Ectodermal cell (in vitro differentiated cells): ENCODE results near the gene ENPP3.

Source experiments
- H3K27ac ChIP-seq: 2 replicates; pipeline ENCODE4 v1.7.0; 2013; ENCODE audit warnings: mild to moderate bottlenecking, low read depth, low read length; ENCODE audit not compliant: insufficient read depth, poor library complexity, severe bottlenecking
- H3K27me3 ChIP-seq: 2 replicates; pipeline ENCODE4 v1.7.0; 2013; ENCODE audit warnings: mild to moderate bottlenecking, low read length; ENCODE audit not compliant: insufficient read depth, control insufficient read depth, poor library complexity, severe bottlenecking
- H3K36me3 ChIP-seq: one replicate; pipeline ENCODE4 v1.7.0; 2013; ENCODE audit warnings: low read length; ENCODE audit not compliant: control insufficient read depth, insufficient read depth
- H3K4me1 ChIP-seq: one replicate; pipeline ENCODE4 v1.7.0; 2013; ENCODE audit warnings: low read length; ENCODE audit not compliant: control insufficient read depth, insufficient read depth
- H3K4me3 ChIP-seq: 2 replicates; pipeline ENCODE4 v1.7.0; 2013; ENCODE audit warnings: low read depth, low read length, control low read depth; ENCODE audit not compliant: insufficient read depth
- H3K9me3 ChIP-seq: 2 replicates; pipeline ENCODE4 v1.7.0; 2013; ENCODE audit warnings: mild to moderate bottlenecking, low read length, moderate library complexity; ENCODE audit not compliant: control insufficient read depth
- WGBS, 2 experiments: methylation state at CpG; one replicate each; pipeline ENCODE4 v1.1.7; 2013; ENCODE audit warnings: missing lambda C conversion rate in 2 of 2; 5-methylcytosine and 5-hydroxymethylcytosine counted together

Gene ENPP3

DNA sequence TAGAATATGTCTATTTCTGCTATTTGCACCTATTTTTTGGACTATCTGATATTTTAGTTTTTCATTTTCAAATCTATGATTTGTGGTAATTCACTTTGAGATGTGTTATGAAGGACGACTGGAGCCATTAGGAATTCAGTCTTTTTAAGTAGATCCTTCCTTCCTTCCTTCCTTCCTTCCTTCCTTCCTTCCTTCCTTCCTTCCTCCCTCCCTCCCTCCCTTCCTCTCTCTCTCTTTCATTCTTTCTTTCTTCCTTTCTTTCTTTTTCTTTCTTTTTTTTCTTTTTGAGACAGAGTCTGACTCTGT lies 124.6 kb downstream of the ENPP3 start:
- WGBS, 2 experiments, result 80 to 100% methylated on average over 1 of the region's 1 CpG
- H3K36me3 ChIP-seq, result no peaks in the 10 kb centered on the region

DNA sequence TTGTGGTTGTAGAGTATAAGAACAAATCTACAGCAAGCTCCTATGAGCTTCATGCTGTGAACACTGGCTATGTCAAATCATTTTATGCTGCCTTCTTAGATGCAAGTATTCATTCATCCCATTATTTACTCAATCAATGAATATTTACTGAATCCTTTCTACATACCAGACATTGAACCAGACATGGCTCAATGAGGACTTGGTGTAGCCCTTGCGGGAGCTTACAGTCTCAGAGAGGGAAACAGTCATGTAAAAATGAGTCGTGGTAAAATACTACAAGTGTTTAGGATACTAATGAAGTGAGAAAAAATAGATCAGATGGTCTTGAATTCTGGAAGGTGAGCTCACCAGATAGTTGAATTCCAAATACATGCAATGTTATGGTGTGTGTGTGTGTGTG lies 125.9 kb downstream of the ENPP3 start:
- no peaks in the 10 kb centered on the region for H3K4me1 ChIP-seq
- no peaks in the 10 kb centered on the region for H3K27me3 ChIP-seq
- no peak overlapping the region for H3K4me3 ChIP-seq
- H3K27ac ChIP-seq, result no peak overlapping the region
- H3K36me3 ChIP-seq, result no peaks in the 10 kb centered on the region
- WGBS, 2 experiments, result 93 to 94% methylated on average over 2 of the region's 2 CpGs
- H3K9me3 ChIP-seq, result no peaks in the 10 kb centered on the region

More for the DNA sequence above, 124.6 kb downstream of the ENPP3 start:
- no peaks in the 10 kb centered on the region for H3K9me3 ChIP-seq
- H3K27ac ChIP-seq, result no peak overlapping the region
- no peak overlapping the region for H3K4me3 ChIP-seq
- H3K27me3 ChIP-seq, result no peaks in the 10 kb centered on the region
- no peaks in the 10 kb centered on the region for H3K4me1 ChIP-seq

DNA sequence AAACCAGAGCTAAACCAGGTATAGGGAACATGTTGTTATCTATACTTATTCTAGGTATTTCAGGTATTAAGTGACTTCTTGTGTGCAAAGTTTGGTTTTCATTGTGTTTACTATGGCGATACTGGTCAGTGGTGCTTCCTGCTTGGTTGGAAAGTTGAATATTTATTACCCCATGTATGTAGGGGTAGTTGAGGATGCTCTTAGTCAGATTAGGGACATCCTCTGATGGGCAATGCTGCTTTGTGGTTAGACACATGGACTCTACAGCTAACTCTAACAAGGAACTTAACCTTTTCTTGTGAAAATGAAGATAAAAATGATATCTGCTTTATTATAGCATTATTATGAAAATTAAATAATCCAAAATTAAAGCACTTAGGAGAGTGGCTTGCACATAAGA lies 126.6 kb downstream of the ENPP3 start:
- Histone ChIP-seq H3K27ac (no peak overlapping the region), H3K27me3 (no peaks in the 10 kb centered on the region), H3K9me3 (no peaks in the 10 kb centered on the region), H3K4me3 (no peak overlapping the region), H3K36me3 (no peaks in the 10 kb centered on the region), H3K4me1 (no peaks in the 10 kb centered on the region)
- 96 to 100% methylated on average over 1 of the region's 1 CpG for WGBS, 2 experiments

DNA sequence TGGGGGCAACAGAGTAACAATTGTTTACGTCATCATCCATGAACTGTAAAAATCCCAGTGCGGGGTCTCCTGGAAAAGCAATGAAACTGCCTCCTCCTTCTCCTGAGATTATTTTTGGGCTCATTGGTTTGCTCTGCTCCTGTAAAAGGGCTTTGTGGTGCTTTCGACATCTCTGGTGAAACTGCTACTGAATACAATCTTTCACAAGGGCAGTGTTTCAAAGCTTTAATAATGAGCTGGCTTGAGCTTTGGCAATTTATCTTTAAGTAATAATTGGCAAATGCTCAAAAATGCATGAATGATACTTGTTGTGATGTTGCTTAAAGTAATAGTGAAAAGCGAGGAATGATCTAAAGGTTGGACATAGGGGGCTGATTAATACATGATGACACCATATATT lies 127.2 kb downstream of the ENPP3 start:
- no peaks in the 10 kb centered on the region for H3K27me3 ChIP-seq
- WGBS, 2 experiments, result 93 to 95% methylated on average over 4 of the region's 4 CpGs
- no peaks in the 10 kb centered on the region for H3K36me3 ChIP-seq
- no peaks in the 10 kb centered on the region for H3K4me1 ChIP-seq
- H3K9me3 ChIP-seq, result no peaks in the 10 kb centered on the region
- no peak overlapping the region for H3K27ac ChIP-seq
- H3K4me3 ChIP-seq, result no peak overlapping the region

DNA sequence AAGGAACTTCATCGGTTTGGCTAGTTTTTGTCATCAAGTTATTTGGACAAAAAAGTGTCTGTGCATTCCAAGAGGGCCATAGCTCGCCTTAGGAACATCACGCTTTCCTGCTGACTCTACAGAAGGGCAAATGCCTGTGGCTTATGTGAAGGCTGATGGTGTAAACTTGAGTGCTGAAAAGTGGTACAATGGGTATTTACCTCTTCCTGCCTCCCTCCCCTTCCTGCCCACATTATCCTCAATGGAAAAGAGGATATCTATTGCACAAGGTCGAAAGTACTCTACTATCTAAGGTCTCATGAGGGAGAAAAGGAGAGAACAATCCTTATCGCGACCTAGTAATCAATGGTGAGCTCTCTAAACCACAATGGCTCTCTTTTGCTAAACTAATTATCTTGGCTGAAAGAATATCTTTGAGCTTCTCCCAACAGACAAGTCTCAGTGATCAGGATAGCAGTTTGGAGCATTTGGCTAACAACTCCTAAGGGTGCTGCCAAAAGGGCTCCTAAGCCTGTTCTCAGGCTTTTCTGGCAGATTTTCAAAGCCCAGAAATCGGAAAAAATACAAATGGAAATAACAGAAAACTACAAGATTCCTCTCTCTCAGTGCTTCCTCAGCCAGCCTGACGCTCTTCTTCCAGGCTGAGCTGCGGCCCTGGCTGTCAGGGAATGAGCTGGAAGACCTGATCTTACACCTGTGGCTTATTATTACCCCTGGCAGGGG lies 128.1 kb downstream of the ENPP3 start:
- 85 to 91% methylated on average over 9 of the region's 9 CpGs for WGBS, 2 experiments
- H3K27ac ChIP-seq, result no peak overlapping the region
- no peak overlapping the region for H3K4me3 ChIP-seq

DNA sequence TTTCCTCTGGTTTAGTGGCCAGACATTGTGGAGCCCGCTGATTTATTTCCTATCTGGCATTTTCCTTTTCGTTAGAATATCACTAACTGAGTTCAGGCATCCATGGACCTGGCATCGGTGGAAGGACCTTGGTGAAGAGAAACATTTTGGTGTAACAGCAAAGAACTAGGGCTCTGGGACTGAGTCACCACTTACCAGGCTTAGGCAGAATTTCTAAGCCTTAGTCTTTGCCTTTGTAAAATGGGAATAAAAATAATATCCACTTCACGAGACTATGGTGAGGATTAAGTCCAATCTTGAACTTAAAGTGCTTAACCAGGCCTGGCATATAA lies 128.7 kb downstream of the ENPP3 start:
- Histone ChIP-seq H3K27ac (no peak overlapping the region), H3K9me3 (no peaks in the 10 kb centered on the region), H3K4me1 (no peaks in the 10 kb centered on the region), H3K27me3 (no peaks in the 10 kb centered on the region), H3K4me3 (no peak overlapping the region), H3K36me3 (no peaks in the 10 kb centered on the region)
- WGBS, 2 experiments, result 95 to 99% methylated on average over 4 of the region's 4 CpGs

More for the DNA sequence above, 128.1 kb downstream of the ENPP3 start:
- no peaks in the 10 kb centered on the region for H3K4me1 ChIP-seq
- H3K9me3 ChIP-seq, result no peaks in the 10 kb centered on the region
- H3K27me3 ChIP-seq, result no peaks in the 10 kb centered on the region
- H3K36me3 ChIP-seq, result no peaks in the 10 kb centered on the region

DNA sequence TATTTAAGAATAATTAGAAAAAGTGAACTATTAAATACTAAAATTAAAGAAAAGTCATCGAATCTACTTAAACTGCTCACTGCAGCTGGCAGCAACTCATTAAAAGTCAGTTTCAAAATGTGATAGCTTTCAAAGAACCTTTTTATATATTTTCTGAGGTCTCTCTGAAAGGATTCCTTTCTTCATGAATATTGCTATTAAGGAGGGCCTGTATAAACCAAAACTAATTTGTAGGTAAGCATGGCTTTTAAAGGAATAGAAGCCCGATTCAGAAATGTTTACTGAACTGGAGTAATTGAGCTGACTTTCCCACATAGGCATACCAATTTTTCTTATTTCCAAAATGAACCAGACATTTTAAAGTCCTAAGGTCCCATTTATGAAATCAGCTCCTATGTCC lies 129.5 kb downstream of the ENPP3 start:
- Histone ChIP-seq H3K27ac (no peak overlapping the region), H3K4me1 (no peaks in the 10 kb centered on the region), H3K9me3 (no peaks in the 10 kb centered on the region), H3K4me3 (no peak overlapping the region), H3K36me3 (no peaks in the 10 kb centered on the region), H3K27me3 (no peaks in the 10 kb centered on the region)
- WGBS, 2 experiments, result 93 to 100% methylated on average over 2 of the region's 2 CpGs

DNA sequence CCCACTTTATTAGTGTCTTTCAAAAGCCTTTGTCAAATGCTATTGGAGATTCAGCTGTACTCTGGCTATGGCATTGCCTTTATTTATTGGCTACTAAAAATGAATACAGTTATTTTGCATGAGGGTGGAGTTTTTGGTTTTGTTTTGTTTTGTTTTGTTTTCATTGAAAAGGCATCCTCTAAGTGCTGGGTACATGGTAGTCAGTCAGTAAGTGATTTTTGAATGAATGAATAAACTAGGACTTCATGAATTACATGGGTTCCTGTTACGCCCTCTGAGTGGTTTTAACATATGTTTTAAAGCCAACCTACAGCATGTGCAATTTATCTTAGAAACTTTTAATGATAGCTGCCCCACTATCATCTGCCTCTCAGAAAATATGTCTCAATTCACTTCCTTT lies 131.9 kb downstream of the ENPP3 start:
- 71 to 85% methylated on average over 1 of the region's 1 CpG for WGBS, 2 experiments
- Histone ChIP-seq H3K4me1 (no peaks in the 10 kb centered on the region), H3K27me3 (no peaks in the 10 kb centered on the region), H3K9me3 (no peaks in the 10 kb centered on the region), H3K36me3 (no peaks in the 10 kb centered on the region), H3K4me3 (no peak overlapping the region), H3K27ac (no peak overlapping the region)

DNA sequence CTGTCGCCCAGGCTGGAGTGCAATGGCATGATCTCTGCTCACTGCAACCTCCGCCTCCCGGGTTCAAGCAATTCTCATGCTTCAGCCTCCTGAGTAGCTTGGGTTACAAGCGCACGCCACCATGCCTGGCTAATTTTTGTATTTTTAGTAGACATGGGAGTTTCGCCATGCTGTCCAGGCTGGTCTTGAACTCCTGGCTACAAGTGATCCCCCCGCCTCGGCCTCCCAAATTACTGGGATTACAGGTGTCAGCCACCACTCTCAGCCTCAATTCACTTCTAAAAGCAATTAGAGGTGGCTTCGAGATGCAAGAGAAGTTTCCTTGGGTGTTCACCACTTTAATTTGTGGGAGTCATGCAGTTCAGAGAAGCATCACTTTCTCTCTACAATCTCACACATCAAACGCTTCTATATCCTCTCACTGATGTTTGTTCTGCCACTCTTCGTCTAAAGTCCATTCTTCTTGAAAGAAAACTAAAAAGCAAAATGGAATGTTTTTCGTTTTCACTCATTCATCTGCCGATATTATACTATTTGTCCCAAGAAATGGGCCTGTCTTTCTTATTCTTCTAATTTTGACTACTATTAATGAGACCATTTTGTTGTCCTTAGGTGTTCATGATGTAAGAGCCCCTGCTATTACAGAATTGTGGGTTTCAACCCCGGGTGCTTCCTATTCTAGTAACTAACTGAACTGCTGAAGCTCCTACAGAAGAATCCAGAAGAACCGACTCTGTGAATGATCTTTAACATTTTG lies 132.5 kb downstream of the ENPP3 start:
- Histone ChIP-seq H3K9me3 (no peaks in the 10 kb centered on the region), H3K36me3 (no peaks in the 10 kb centered on the region), H3K27ac (no peak overlapping the region), H3K27me3 (no peaks in the 10 kb centered on the region), H3K4me1 (no peaks in the 10 kb centered on the region), H3K4me3 (no peak overlapping the region)
- 95% methylated on average over 14 to 15 of the region's 15 CpGs for WGBS, 2 experiments

DNA sequence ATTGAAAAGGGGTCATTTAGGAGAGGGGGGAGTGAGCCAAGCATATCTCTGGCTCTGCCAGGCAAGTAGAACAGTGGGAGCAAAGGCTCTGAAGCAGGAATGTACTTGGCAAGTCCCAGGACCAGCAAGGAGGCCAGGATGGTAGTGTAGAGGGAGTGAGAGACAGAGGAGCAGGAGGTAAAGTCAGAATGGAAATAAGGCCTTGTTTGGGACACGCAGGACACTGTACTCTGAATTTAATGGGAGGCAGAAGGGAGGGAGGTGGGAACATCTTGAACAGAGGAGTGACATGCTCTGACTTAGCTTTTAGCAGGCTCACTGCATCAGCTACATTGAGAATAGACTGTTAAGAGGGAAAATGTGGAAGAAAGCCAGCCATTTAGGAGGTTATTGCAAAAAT lies 133.7 kb downstream of the ENPP3 start:
- no peak overlapping the region for H3K27ac ChIP-seq
- H3K4me3 ChIP-seq, result no peak overlapping the region
- WGBS, 2 experiments, result 84 to 100% methylated on average over 1 of the region's 1 CpG
- no peaks in the 10 kb centered on the region for H3K4me1 ChIP-seq
- H3K36me3 ChIP-seq, result no peaks in the 10 kb centered on the region
- H3K9me3 ChIP-seq, result no peaks in the 10 kb centered on the region
- H3K27me3 ChIP-seq, result no peaks in the 10 kb centered on the region
